Stomach smooth muscle (tissue), 2 donors: ENCODE results near the gene RNF34.

Experiments used
- H3K27ac ChIP-seq: one replicate; pipeline ENCODE4 v1.7.0; 2013; ENCODE audit warnings: mild to moderate bottlenecking, low read length, inconsistent platforms
- H3K27me3 ChIP-seq, 2 donors: one replicate each; pipeline ENCODE4 v1.7.0; 2013; ENCODE audit warnings: low read length in 2 of 2; ENCODE audit not compliant: insufficient read depth in 2 of 2, control insufficient read depth in 1 of 2
- H3K36me3 ChIP-seq, 2 donors: one replicate each; pipeline ENCODE4 v1.7.0; 2013; ENCODE audit warnings: low read length in 2 of 2; ENCODE audit not compliant: control insufficient read depth in 2 of 2, insufficient read depth in 2 of 2
- H3K4me1 ChIP-seq: one replicate; pipeline ENCODE4 v1.7.0; 2013; ENCODE audit warnings: low read length; ENCODE audit not compliant: control insufficient read depth, insufficient read depth
- H3K4me3 ChIP-seq, 2 donors: one replicate each; pipeline ENCODE4 v1.7.0; 2013; ENCODE audit warnings: low read length in 2 of 2
- H3K9ac ChIP-seq, 2 donors: one replicate each; pipeline ENCODE4 v1.7.0; 2013; ENCODE audit warnings: low read length in 2 of 2, mild to moderate bottlenecking in 1 of 2
- H3K9me3 ChIP-seq, 2 donors: one replicate each; pipeline ENCODE4 v1.7.0; 2013; ENCODE audit warnings: low read length in 2 of 2; ENCODE audit not compliant: control insufficient read depth in 2 of 2
- donor health status: healthy.
- donor health status: Pancreatic carcinoma.

Gene RNF34

DNA sequence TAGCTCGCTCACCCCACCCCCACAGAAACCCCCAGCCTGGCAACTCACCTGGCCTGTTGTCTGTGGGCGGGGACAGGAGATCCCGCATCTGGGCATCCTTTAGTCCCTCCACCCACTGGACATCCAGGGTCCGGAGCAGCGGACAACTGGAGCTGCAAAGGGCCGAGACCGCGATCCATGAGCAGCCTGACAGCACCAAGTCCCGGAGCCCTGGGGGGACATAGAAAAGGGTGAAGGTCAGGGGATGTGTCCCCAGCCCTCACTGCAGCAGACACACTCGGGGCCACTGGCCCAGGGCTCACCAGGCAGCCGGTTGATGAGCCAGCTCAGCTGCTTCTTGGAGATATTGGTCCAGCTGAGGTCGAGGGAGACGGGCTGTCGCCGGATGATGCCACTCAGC lies 40.9 kb downstream of the RNF34 start:
- Histone ChIP-seq H3K9ac (no peak overlapping the region), H3K27me3 (no peaks in the 10 kb centered on the region), H3K4me1 (peaks cover 22% of the 10 kb centered on the region), H3K36me3 (peaks cover 30% of the 10 kb centered on the region in 2 donors), H3K9me3 (no peaks in the 10 kb centered on the region), H3K4me3 (no peak overlapping the region), H3K27ac (no peak overlapping the region)

DNA sequence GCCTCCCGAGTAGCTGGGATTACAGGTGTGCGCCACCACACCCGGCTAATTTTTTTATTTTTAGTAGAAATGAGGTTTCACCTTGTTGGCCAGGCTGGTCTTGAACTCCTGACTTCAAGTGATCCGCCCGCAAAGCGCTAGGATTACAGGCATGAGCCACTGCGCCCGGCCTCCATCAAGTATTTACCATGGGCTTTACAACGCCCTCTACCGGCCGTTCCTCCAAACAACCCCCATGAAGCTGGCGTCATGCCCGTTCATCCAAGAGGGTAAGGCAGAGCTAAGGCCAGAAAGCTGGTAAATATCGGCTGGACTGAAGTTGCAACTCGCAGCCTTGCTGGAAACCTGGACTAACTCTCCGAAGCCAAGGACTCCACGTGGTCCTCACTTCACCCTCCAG lies 41.6 kb downstream of the RNF34 start:
- Histone ChIP-seq H3K36me3 (peaks cover 28 to 29% of the 10 kb centered on the region in 2 donors), H3K4me1 (peaks cover 22% of the 10 kb centered on the region), H3K9ac (no peak overlapping the region), H3K4me3 (no peak overlapping the region), H3K27ac (no peak overlapping the region), H3K9me3 (no peaks in the 10 kb centered on the region), H3K27me3 (no peaks in the 10 kb centered on the region)

DNA sequence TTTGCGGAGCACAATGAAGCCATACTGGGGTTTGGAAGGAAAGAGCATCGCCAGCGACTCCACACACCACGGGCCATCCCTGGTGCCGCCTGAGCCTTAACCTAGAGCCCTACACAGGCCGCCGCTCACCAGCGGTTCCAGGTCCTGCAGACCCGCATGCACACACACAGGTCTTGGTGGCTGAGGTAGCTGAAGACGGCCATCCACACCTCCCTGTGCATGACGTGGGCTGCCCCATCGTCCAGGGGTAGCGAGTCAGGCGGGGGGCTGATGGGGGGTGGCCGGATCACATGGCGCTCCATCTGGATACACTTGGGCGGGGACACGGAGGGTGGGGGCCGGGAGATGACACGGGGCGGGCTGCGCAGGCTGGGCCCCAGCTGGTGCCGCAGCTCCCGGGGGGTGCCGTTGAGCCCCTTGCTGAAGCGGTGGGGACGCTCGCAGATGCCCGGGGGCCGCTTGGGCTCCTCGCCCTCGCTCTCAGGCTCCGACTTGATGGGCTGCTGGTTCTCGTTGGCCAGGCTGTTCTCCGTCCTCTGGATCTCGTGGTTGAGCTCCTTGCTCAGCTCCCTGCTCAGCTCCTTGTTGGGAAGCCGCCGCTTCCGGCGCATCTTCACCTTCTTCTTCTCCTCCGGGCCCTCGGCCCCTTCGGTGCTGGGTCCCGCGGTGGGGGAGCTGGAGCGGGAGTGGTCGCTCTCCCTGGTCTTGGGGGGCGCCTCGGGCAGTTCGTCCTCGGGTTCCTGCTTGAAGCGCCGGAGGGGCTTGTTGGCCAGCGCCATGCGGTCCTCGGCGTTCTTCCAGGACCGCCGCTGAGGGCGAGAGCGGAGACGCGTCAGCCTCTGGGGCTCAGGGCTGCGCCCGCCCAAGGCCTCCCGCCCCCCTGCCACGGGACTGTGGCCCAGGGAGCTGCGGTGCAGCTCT lies 42.4 kb downstream of the RNF34 start:
- Histone ChIP-seq H3K27me3 (no peaks in the 10 kb centered on the region), H3K4me3 (no peak overlapping the region), H3K4me1 (peaks cover 22% of the 10 kb centered on the region), H3K9me3 (no peaks in the 10 kb centered on the region), H3K36me3 (peaks cover 26% of the 10 kb centered on the region in 2 donors), H3K27ac (no peak overlapping the region), H3K9ac (no peak overlapping the region)

DNA sequence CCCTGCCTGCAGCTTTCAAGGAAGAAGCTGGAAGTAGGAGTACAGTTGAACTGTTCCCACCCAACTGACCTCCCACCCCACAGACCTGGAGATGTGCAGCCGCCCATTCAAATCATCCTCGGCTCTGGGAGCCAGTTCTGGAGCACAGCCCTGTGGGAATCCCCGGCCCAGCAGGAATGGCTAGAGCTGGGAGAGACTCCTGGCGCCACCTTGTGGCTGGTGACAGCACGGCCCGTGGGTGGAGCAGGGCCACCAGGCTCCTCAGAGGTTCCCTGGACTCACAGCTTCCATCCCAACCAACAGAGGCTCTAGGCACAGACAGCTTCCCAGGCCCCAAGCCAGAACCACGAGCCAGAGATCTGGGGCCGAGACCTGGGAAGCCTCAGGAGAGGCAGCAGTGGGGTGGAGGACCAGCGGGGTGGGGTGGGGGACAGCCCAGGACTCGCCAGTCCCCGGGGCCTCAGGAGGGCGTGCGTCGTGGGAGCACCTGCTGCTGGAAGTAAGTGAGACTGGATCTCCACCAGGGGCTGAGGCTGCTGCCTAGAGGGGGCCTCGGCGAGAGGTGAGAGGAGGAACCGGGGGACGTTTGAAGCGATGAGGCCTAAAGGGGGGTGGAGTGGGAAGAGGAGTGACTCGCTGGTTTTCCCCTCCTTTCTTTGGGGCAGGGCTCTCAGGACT lies 43.4 kb downstream of the RNF34 start:
- peaks cover 22% of the 10 kb centered on the region for H3K4me1 ChIP-seq
- H3K9ac ChIP-seq, result no peak overlapping the region
- peak overlapping the region; percentile 24 for H3K27ac ChIP-seq
- H3K27me3 ChIP-seq, result no peaks in the 10 kb centered on the region
- no peaks in the 10 kb centered on the region for H3K9me3 ChIP-seq
- H3K4me3 ChIP-seq, result no peak overlapping the region
- H3K36me3 ChIP-seq, result peaks cover 26% of the 10 kb centered on the region in 2 donors

DNA sequence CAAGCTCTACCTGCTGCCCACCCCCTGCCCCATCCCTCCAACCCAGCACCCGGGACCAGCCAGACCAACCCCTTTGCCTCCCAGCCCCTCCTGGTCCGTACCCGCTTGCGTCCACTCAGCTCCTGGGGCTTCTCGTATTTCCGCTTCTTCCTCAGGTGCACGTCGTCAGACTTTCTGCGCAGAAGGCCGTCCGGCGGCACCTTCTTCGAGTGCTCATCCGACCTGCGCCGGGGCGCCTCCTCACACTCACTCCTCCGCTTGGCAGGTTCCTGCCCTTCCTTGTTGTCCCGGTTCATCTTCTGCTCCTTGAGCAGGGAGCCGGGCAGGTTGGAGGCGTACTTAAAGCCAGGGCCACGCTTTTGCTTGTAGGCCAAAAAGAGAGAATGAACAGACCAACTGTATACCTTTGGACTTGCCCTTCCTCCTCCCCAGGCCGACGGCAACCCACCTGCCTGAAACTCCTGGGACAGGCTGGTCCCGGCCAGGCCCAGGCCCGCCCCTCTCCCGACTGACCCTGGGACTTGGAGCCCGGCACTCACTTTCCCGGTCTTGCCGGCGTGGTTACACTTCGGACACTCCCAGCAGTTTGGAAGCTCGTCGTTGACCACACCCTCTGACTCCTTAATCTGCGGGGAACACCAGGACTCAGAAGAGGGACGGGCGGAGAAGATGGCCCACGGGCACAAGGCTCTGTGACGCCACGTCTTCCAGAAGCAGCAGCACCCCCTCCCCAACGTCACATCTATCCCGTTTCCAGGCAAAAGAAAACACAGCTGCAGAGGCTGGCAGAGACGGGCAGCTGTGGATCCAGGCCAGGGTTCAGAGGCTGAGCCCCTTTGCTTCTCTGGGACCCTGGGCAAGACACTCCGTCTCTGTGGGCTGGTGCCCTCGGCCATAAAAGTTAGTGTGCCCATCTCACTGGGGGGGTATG lies 44.3 kb downstream of the RNF34 start:
- Histone ChIP-seq H3K9me3 (no peaks in the 10 kb centered on the region), H3K9ac (peak overlapping the region; percentile 13 to 31), H3K4me1 (peaks cover 22% of the 10 kb centered on the region), H3K27me3 (no peaks in the 10 kb centered on the region), H3K36me3 (peaks cover 18 to 22% of the 10 kb centered on the region in 2 donors), H3K4me3 (no peak overlapping the region), H3K27ac (peak overlapping the region; percentile 24)

DNA sequence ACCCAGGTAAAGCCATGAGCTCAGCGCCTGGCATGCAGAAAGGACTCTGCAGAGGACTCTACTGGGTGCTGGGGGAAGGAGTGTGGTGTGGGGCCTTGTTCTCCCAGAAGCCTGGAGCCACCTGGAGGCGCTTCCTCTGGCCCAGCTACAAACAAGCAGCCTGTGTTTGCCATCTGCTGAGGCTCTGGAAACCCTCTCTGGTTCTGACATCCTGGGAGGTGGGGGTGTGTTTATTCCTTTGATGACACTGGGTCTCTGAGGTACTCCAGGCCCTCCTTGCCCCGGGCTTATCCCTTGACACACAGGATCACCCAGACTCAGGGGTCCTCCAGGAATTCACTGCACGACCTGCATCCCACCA lies 44.9 kb downstream of the RNF34 start:
- H3K27me3 ChIP-seq, result no peaks in the 10 kb centered on the region
- no peak overlapping the region for H3K9ac ChIP-seq
- H3K27ac ChIP-seq, result peak overlapping the region; percentile 24
- peaks cover 13 to 17% of the 10 kb centered on the region in 2 donors for H3K36me3 ChIP-seq
- peaks cover 22% of the 10 kb centered on the region for H3K4me1 ChIP-seq
- no peak overlapping the region for H3K4me3 ChIP-seq
- no peaks in the 10 kb centered on the region for H3K9me3 ChIP-seq

DNA sequence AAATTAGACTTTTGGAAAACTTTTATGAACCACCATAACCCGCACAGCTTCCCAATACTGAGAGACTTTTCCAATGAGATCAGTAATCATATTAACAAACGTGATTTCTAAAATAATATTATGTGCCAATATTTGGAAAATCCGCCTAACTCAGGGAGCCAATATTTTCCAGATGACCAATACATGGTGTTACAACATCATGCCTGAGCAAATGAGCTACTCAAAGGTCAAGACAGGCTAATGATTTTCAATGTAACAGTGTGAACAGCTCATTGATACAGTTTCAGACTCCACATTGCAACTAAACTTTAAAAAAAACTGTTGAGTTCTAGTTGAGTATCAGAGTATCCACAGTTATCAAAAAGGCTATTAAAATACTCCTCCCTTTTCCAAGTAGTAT lies 46.8 kb downstream of the RNF34 start:
- peaks cover under 1 to 2% of the 10 kb centered on the region in 2 donors for H3K36me3 ChIP-seq
- H3K4me1 ChIP-seq, result peaks cover 22% of the 10 kb centered on the region
- no peaks in the 10 kb centered on the region for H3K27me3 ChIP-seq
- no peak overlapping the region for H3K9ac ChIP-seq
- H3K27ac ChIP-seq, result no peak overlapping the region
- H3K9me3 ChIP-seq, result no peaks in the 10 kb centered on the region
- no peak overlapping the region for H3K4me3 ChIP-seq

DNA sequence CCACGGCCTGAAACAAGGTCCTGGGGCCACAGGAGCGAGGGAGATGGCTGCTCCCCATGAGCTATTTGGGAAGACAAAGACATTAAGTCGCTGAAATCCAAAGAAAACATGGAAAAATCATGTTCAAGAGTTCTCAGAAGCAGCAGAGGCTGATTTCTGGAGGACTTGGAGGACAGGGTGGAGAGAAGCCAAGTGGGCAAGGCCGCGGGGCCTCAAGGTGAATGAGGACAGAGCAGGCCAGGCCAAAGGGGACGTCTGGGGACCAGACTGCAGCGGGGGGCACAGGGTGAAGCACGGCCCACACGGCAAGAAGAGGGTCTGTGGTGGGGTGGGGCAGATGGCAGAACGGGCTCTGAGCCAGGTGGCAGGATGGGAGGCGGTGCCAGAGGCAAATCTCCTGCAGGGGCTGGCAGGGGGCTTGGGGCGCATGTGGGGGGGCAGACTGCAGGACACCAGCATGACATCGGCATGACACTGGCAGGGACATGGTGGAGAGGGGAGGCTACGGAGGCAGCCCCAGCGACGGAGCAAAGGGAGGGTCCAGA lies 48.9 kb downstream of the RNF34 start:
- Histone ChIP-seq H3K4me3 (no peak overlapping the region), H3K27ac (no peak overlapping the region), H3K36me3 (no peaks in the 10 kb centered on the region), H3K27me3 (no peaks in the 10 kb centered on the region), H3K4me1 (peaks cover 17% of the 10 kb centered on the region), H3K9me3 (no peaks in the 10 kb centered on the region), H3K9ac (no peak overlapping the region)

DNA sequence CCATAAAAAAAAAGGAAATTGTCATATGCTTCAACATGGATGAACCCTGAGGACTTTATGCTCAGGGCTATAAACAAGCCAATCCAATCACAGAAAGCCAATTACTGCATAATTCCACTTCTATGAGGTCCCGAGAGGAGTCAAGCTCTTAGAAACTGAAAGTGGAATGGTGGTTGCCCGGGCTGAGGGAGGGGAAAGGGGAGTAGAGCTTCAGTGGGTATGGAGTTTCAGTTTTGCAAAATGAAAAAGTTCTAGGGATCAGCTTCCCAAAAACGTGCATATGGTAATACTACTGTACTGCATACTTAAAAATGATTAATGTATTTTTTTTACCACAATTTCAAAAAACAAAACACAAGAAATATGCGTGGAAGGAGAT lies 52.0 kb downstream of the RNF34 start:
- no peak overlapping the region for H3K27ac ChIP-seq
- peaks cover 6% of the 10 kb centered on the region for H3K4me1 ChIP-seq
- H3K9me3 ChIP-seq, result no peaks in the 10 kb centered on the region
- no peak overlapping the region for H3K9ac ChIP-seq
- no peaks in the 10 kb centered on the region for H3K36me3 ChIP-seq
- H3K27me3 ChIP-seq, result no peaks in the 10 kb centered on the region
- H3K4me3 ChIP-seq, result no peak overlapping the region

DNA sequence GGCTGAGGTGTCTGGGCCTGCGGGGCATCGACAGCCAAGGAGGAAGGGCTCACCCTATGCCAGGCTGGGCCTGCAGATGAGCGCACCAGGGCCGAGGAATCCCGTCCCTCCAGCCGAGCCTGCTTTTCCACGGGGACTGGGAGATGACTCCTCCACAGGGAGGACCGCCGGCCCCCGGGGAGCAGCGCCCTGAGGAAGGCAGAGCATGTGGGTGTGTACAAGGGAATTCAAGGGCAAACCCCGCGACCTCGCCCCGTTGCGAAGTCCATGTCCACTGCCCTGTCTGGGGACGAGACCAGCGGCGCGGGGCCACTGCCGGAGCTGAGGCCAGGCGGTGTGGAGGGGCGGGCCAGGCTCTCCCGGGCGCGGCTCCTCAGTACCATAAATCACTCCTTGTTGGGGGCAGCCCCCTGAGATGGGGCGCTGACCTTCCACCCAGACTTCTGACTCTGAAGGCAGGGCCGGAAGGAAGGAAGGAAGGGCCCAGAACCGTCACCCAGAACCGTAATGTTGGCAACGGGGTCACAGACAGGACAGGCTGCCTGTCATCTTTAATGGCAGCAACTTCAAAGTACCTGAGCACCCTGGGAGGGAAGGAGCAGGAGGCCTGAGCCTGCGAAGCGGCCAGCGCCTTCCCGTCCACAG lies 52.5 kb downstream of the RNF34 start:
- H3K27ac ChIP-seq, result no peak overlapping the region
- no peak overlapping the region for H3K9ac ChIP-seq
- no peaks in the 10 kb centered on the region for H3K27me3 ChIP-seq
- H3K4me3 ChIP-seq, result no peak overlapping the region
- no peaks in the 10 kb centered on the region for H3K9me3 ChIP-seq
- peaks cover 6% of the 10 kb centered on the region for H3K4me1 ChIP-seq
- H3K36me3 ChIP-seq, result no peaks in the 10 kb centered on the region
